KG1 (cell line): ENCODE results near the gene SAMD14.
"Not testable (repeated sequence)": the region's sequence is repeated elsewhere in the genome, so short reads cannot be mapped to it uniquely, and the experiment has no call there.

ENCODE experiments used
- DNase-seq: peaks from one replicate; lab custom pipeline; 2025; lab: John Stamatoyannopoulos, UW

The SAMD14 gene

GRCh38 chr17:50074227-50074626, 55.7 kb downstream of the SAMD14 start:
- DNase-seq = no peak

- DNase-seq = no peak
These were observed 57.0 kb downstream of the SAMD14 start for GRCh38 chr17:50072925-50073324.

- DNase-seq = no peak
These were observed 57.8 kb downstream of the SAMD14 start for GRCh38 chr17:50072130-50072529.

DNA sequence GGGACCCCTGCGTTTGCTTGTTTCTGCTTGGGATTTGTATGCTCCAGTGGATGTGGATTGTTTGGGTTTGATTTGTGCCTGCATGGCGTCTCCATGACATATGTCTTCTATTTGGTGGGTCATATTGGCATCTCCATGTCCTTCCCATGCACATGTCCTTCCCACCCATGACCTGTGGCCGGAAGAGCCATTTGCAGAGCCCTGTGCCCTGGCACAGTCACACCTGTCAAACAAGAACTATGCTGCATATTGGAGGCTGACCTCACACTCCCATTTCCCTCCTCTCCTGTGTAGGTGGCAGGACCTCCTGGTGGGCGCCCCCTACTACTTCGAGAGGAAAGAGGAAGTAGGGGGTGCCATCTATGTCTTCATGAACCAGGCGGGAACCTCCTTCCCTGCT, 58.3 kb downstream of the SAMD14 start:
- no peak for DNase-seq

- DNase-seq = no peak
These were observed 58.9 kb downstream of the SAMD14 start for GRCh38 chr17:50070908-50071680.

DNA sequence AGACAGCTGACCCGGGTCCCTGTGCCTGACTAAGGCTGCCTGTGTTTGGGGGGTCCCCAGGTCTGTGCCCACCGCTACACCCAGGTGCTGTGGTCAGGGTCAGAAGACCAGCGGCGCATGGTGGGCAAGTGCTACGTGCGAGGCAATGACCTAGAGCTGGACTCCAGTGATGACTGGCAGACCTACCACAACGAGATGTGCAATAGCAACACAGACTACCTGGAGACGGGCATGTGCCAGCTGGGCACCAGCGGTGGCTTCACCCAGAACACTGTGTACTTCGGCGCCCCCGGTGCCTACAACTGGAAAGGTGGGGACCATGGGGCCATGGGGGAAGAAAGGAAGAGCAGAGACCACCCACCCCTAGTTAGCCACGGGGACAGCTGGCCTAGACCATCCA, 62.0 kb downstream of the SAMD14 start:
- DNase-seq = no peak

DNA sequence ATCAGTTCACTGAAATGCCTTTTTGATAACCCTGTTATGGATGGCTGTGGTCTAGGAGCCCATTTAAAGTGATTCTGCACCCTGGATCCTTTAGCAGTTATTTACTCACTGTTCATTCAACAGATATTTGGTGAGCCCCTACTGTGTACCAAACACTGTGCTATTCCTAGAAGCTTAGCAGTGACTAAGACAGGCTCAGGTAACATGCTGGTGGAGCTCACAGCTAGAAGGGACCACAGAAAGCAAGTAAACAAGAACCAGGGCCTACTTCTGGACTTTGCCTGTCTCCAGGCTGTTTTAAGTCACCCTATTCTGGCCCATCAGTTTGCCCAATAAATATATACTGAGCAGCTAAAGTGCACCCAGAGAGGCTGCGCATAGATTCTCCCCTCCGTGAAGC, 63.0 kb downstream of the SAMD14 start:
- no peak for DNase-seq

- no peak for DNase-seq
These were observed 64.9 kb downstream of the SAMD14 start for GRCh38 chr17:50065056-50065455.

GRCh38 chr17:50064253-50065001, 65.5 kb downstream of the SAMD14 start:
- no peak for DNase-seq

DNA sequence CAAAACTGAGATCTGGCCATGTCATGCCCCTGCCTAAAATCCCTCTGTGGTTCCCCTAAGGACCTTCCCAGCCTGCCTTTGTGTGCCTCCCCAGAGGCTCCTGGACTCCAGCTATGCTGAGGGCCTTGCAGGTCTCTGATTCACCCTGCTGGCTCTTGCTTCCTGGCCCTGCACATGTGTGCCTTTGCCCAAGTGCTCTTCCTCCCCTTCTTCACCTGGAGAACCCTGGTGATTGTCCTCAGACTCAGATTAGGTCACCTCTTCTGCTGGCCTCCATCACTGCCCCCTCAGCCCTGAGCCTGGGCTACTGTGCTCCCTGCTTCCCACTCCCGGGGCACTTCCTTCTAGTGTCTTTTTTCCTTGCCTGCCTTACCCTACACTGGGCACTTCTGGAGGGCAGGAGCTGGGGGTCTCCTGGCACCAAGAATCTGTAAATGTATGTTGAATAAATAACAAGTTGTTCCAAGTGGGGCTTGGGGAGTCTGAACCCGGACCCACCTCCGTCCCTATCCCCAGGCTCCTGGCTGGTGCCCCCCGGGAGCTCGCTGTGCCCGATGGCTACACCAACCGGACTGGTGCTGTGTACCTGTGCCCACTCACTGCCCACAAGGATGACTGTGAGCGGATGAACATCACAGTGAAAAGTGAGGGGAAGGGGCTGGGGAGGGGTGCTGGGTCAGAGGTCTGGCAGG, 66.3 kb downstream of the SAMD14 start:
- DNase-seq = no peak

GRCh38 chr17:50062293-50063243, 67.4 kb downstream of the SAMD14 start:
- DNase-seq = no peak

- DNase-seq = not testable (repeated sequence)
These were observed 68.3 kb downstream of the SAMD14 start for GRCh38 chr17:50061713-50062045.

DNA sequence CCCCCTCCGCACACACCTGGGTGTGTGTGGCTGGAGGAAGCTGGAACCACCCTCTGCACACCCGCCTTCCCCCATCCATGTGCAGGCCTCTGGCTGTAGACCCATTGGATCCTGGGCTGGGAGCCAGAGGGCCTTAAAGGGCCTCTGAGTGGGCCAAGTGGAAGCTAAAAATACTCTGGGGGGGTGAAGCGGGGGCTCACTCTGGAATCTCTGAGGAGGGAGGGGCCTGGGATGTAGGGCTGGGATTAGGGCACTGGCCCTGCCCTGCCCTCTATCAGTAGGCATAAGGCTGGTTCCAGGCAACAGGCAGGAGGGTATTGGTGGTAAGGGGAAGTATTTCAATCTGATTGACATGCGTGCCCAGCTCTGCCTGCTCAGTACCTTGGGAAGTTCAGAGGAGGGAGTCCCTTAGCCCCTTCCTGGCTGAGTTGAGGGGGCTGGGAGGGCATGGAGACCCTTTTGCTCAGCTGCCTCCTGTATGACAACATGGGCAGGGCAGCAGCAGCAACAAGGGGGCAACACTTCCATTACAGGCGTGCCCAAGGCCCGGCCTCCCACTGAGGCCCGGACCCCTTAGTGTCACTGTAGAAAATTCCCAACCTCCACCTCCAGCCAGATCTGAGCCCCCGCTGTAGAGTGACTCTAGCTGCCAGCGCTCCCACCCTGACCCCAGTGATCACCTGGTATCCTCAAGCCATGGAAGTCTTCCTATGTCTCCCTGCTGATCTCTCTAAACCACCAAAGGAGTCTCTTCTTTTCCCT, 68.8 kb downstream of the SAMD14 start:
- no peak for DNase-seq
